ENCODE measurements around the gene SNX11. TPM values are rescaled to one million over a fixed set of nuclear protein-coding genes. Genes with fewer than 3 reads are reported as not detected.

The SNX11 gene
- total RNA-seq, 2 experiments from 2014 or later, result 19.7 to 21.7 TPM

- ChIA-PET POLR2A (no interaction called here), CTCF (interaction anchor here (1.1 kb wide), 1 partner anchor 84 kb away, joined by 3 read pairs; no protein-coding TSS in a partner anchor)
- Mint-ChIP-seq H3K4me1 (ENCODE audit: low read depth) (peaks cover 13% of the 10 kb centered on the region), H3K36me3 (peaks cover 3% of the 10 kb centered on the region), H3K27me3 (no peaks in the 10 kb centered on the region), H3K9me3 (no peaks in the 10 kb centered on the region), H3K4me3 (no peak overlapping the region), H3K27ac (no peak overlapping the region)
- intact Hi-C loops (cut with micrococcal nuclease), result no loop called here
- no peak for DNase-seq
These were observed 56.2 kb downstream of the SNX11 start for GRCh38 chr17:48163809-48164208.

- Mint-ChIP-seq H3K4me3 (no peak overlapping the region), H3K4me1 (ENCODE audit: low read depth) (peaks cover 26% of the 10 kb centered on the region), H3K9me3 (no peaks in the 10 kb centered on the region), H3K36me3 (peaks cover 7% of the 10 kb centered on the region), H3K27me3 (no peaks in the 10 kb centered on the region), H3K27ac (no peak overlapping the region)
- POLR2A ChIA-PET, result no interaction called here
- DNase-seq, result no peak
- intact Hi-C loops (cut with micrococcal nuclease), result no loop called here
- CTCF ChIA-PET, result no interaction called here
These were observed 62.4 kb downstream of the SNX11 start for GRCh38 chr17:48169926-48170325.

Small RNA genes within 50 kb of the gene (microRNA-seq; reads per million reads assigned to microRNA genes)
- not detected for gene MIR1203 (ENCODE audit: borderline microRNAs expressed, borderline number of aligned reads, borderline replicate concordance)

Other genes with a start within 250 kb of the SNX11 start
- gene SP2, start 211.5 kb upstream of the SNX11 start, total RNA-seq, result 10 to 100 TPM; 15.1 to 17.2 TPM
- gene PNPO, start 166.2 kb upstream of the SNX11 start, total RNA-seq, result 10 to 100 TPM; 32.5 to 34.4 TPM
- gene PRR15L, start 149.9 kb upstream of the SNX11 start, total RNA-seq, result not detected
- gene CDK5RAP3, start 136.7 kb upstream of the SNX11 start, total RNA-seq, result 100 to 1,000 TPM; 170 to 183 TPM
- gene COPZ2, start 70.0 kb upstream of the SNX11 start, total RNA-seq, result 1 to 10 TPM; 4.9 to 6.2 TPM
- gene NFE2L1, start 59.4 kb upstream of the SNX11 start, total RNA-seq, result 10 to 100 TPM; 82.4 to 84.1 TPM
- 10 to 100 TPM; 55.3 to 56.7 TPM for gene CBX1, start 6.3 kb upstream of the SNX11 start, total RNA-seq